NCI-H2107 (cell line): ENCODE results near the gene MRPS17.
A peak's percentile ranks its signal among the peaks of the same experiment; 100 is the strongest.
"Not testable (repeated sequence)": the region's sequence is repeated elsewhere in the genome, so short reads cannot be mapped to it uniquely, and the experiment has no call there.

ENCODE experiments used
- DNase-seq: peaks from one replicate; lab custom pipeline; 2025; lab: John Stamatoyannopoulos, UW

MRPS17 gene

DNA sequence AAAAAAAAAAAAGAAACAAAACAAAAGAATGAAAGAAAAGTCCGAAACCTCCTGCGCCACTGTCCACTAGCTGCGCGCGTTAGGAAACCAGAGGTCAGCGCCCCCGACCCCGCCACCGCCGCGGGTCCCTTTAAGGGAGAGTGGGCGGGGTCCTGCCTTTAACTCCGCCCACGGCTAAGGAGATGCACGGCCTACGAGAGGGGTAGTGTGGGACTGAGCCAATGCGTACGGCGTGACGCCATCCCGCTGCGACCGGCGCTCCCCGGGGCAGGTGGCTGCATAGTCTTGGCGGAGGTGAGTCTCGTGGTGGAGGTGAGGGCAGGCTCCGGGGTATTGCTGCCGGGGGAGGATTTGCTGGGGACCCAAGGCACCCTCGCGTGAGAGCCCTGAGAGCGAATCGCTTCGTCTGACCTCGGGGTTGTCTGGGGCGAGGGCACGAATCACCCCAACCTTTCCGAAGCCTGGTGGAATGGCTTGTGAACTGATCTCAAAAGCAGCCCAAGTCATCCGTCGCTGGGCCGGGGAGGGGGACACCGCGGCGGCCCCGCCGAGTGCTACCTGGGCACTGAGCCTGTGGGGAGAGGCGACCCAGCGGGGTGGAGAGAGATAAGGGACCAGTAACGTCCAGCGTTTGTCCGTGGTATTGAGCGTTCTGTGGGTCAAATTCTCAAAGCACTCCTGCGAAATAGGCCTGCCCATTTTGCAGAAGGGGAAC lies at the start of gene MRPS17:
TSS of gene MRPS17 (plus strand) at position 241 of the 715 bp plus-strand sequence. CDS start 1,319 bp downstream, outside the sequence.
- DNase-seq = peak; percentile 93

DNA sequence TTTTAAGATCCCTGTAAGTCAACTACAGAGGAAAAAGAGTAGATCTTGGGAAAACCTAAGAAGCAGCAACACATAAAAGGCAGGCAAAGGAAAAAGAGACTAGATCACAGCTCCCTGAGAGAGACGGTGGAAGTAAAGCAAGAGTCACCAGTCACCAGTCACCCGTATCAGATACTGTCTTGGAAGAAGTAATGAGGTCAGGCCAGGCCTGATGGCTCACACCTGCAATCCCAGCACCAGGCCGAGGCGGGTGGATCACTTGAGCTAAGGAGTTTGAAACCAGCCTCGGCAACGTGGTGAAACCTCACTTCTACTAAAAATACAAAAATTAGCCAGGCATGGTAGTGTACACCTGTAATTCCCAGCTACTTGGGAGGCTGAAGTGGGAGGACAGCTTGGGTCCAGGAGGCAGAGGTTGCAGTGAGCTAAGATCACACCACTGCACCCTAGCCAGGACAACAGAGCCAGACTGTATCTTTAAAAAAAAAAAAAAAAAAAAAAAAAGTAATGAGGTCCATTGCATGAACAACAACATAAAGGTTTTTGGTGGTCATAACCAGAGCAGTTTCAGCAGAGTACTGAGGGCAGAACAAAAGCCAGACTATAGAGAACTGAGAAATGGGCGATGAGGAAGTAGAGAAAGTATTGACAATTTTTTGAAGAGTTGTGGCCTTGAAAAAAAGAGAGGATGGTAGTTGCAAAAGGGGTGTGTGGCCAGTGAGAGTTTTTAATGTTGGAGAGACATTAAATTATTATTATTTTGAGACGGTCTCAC lies 47.5 kb upstream of the MRPS17 start:
- no peak for DNase-seq

DNA sequence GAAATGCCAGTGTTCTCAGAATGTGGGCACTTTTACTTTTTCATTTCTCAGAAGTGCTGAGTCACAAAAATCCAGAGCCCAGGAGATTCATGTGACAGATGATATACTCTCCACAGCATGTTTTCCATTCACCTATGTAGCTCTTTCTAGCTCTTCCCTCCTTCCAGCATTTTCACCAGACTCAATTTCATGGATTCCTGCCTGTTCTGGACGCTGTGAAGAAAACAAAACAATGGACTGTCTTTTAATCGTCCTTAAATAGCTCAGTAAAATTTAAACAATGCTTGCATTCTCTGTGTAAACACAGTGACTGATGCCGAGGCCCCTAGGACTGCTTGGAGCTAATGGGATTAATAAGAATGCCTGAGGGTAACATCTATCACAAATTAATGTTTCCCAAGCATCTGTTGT lies 38.9 kb upstream of the MRPS17 start:
- no peak for DNase-seq

GRCh38 chr7:55917771-55918170 lies 33.9 kb upstream of the MRPS17 start:
- no peak for DNase-seq

GRCh38 chr7:55928006-55928767 lies 23.5 kb upstream of the MRPS17 start:
- no peak for DNase-seq

- no peak for DNase-seq
Measured at GRCh38 chr7:55931421-55932151, 20.1 kb upstream of the MRPS17 start.

DNA sequence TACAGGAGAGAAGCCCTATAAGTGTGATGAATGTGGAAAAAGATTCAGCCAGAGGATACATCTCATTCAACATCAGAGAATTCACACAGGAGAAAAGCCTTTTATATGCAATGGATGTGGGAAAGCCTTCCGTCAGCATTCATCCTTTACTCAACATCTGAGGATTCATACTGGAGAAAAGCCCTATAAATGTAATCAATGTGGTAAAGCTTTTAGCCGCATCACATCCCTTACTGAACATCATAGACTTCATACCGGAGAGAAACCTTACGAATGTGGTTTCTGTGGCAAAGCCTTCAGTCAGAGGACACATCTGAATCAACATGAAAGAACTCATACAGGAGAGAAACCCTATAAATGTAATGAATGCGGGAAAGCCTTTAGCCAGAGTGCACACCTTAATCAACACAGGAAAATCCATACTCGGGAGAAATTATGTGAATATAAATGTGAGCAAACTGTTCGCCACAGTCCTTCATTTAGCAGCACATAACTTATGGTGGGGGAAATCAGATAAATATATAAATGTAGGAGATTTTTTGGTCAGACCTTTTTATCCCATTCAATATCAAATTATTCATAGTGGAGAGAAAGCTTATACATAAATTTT lies 12.1 kb upstream of the MRPS17 start:
- DNase-seq = no peak

DNA sequence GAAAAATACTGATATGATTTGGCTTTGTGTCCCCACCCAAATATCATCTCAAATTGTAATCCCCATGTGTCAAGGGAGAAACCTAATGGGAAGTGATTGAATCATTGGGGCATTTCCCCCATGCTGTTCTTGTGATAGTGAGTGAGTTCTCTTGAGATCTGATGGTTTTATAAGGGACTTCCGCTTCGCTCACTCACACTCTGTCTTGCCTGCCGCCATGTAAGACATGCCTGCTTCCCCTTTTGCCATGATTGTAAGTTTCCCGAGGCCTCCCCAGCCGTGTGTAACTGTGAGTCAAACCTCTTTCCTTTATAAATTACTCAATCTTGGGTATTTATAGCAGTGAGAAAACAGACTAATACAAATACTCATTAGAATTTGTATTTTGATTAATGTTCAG lies 5.1 kb upstream of the MRPS17 start:
- no peak for DNase-seq

GRCh38 chr7:55952352-55952671 lies 635 bp downstream of the MRPS17 start:
- not testable (repeated sequence) for DNase-seq

GRCh38 chr7:55953707-55954475 lies 2.2 kb downstream of the MRPS17 start:
- no peak for DNase-seq

GRCh38 chr7:55957190-55957589 lies 5.5 kb downstream of the MRPS17 start:
- DNase-seq = no peak

- DNase-seq = no peak
Measured at GRCh38 chr7:55962014-55962413, 10.3 kb downstream of the MRPS17 start.

DNA sequence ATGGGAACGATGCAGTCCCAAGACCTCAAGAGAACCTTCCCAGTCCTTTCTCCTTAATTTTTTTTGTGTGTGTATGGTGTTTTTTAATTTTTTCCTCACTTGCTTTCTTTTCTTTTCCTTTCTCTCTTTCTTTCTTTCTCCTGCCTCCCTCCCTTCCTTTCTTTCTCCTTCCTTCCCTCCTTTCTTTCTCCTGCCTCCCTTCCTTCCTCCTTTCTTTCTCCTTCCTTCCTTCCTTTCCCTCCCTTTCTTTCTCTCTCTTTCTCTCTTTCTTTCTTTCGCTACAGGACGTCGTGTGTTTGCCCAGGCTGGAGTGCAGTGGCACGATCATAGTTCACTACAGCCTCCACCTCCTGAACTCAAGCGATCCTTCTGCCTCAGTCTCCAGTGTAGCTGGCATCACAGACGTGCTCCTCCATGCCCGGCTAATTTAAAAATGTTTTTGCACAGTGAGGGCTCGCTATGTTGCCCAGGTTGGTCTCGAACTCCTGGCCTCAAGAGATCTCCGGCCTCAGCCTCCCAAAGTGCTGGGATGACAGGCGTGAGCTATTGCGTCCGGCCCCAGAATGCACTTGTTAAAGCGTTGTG lies 12.0 kb downstream of the MRPS17 start:
- no peak for DNase-seq

DNA sequence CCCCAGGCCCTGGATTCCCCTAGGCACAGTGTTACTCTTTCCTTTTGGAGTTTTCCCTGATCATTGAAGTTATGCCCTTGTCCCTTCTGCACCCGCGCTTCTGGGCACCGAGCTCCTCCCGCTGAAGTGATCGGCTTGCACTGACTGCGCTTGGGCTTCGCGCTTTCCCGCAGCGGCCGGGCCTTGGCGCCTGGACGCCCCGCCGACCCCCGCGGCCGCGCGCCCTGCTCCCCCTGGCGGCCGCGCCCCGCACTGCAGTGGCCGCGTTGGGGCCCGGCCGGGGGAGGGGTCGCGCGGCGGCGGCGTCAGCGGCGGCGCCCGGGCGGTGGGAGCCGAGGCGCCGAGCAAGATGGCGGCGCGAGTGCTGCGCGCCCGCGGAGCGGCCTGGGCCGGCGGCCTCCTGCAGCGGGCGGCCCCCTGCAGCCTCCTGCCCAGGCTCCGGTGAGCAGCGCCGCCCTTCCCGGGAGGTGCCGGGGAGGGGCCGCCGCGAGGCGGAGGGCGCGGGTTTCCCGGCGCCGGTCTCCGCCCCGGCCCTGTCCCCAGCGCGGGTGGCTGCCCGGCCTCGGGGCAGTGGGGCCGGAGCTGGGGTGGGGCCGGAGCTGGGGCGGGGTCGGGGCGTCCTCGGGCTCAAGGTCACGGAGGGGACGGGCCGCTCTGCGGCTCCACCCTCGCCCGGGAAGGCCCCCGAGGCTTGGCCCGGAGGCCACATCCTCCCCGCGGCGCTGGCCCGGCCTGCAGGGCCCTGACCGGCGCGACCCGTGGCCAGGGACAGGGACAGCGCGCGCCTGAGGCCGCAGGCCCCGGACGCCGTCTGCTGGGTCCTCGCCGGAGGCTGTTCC lies 12.8 kb downstream of the MRPS17 start, which contains the start of gene NIPSNAP2:
TSS of gene NIPSNAP2 (plus strand) at position 325 of the 839 bp plus-strand sequence. CDS start at position 350, 25 bp downstream.
- DNase-seq = peak; percentile 73

GRCh38 chr7:55965100-55965470 lies 13.4 kb downstream of the MRPS17 start:
- DNase-seq = no peak

DNA sequence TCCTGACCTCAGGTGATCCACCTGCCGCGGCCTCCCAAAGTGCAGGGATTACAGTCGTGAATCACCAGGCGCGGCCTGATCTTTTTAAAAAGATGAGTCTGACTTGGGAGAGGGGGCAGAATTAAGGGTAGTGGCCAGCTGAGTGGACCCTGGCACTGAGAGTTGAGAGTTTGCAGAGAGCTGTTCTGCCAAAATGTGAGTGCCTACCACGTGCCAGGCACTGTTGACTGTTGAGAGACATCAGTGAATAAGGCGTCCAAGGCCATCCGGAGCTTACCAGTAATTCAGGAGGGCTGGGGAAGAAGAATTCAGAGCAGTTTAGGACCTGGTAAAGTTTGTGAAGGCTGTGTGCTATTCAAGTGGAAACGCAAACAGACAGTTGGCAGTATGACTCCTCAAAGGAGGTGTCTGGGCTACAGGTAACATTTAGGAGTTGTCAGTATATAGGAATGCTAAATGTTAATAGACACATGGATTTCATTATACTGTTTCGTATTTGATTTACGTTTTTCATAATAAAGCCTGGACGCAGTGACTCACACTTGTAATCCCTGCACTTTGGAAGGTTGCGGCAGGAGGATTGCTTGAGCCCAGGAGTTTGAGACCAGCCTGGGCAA lies 14.2 kb downstream of the MRPS17 start:
- no peak for DNase-seq

DNA sequence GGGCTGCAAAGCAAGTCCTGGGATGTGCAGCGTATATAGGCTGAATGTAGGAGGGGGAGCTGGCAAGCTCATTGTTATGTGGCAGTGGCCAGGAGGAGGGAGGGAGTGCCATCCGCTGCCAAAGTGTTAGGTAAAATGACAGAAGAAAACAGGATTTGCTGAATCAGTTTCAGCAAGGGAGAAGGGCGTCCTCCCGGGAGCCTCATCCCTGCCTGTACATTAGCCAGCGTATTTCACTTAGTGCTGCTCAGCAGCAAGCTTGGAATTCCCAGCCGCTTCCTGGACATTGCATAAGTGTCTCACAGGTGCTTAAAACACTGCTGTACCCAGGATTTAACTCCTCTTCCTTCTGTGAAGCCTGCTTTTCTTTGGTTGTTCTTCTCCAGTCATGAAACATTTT lies 15.2 kb downstream of the MRPS17 start:
- DNase-seq = no peak

- DNase-seq = no peak
Measured at GRCh38 chr7:55969391-55969790, 17.7 kb downstream of the MRPS17 start.

GRCh38 chr7:55970561-55970960 lies 18.9 kb downstream of the MRPS17 start:
- no peak for DNase-seq
